Panc1 (cell line): ENCODE measurements around the gene FBRS. TPM values are rescaled to one million over a fixed set of nuclear protein-coding genes. Genes with fewer than 3 reads are reported as not detected.

Experiments
- ATAC-seq: fragments of 200-7000 bp; cut with Tn5 transposase; 2 replicates; pipeline ENCODE4 v1.9.1; 2020; ENCODE audit warnings: mild to moderate bottlenecking, moderate library complexity
- BruUV-seq: library from RNA; stranded (reverse); fragments of 400-500 nt; replicated peaks from 2 replicates; lab custom pipeline; 2021; lab: Mats Ljungman, UMichigan
- CTCF ChIA-PET: fragments of 300-600 bp; sonication (Branson Sonifier 250); formaldehyde crosslinking; loops from one replicate; lab custom pipeline; 2022; ENCODE audit warnings: antibody characterized with exemption; lab: Charles Lee
- POLR2A ChIA-PET: fragments of 300-600 bp; sonication (Branson Sonifier 250); formaldehyde crosslinking; loops from one replicate; lab custom pipeline; 2022; ENCODE audit warnings: antibody characterized with exemption; lab: Charles Lee
- DNase-seq: peaks from one replicate; pipeline ENCODE4 v3.0.0-alpha.2; 2010; ENCODE audit warnings: low read depth, low spot score
- H3K27ac ChIP-seq: 2 replicates; pipeline ENCODE4 v1.5.1; 2011; ENCODE audit warnings: mild to moderate bottlenecking, low read length, inconsistent platforms
- H3K27me3 ChIP-seq: fragments of 200-500 bp; sonication (Bioruptor generic); 2 replicates; pipeline ENCODE4 v1.6.0; 2014; ENCODE audit warnings: low read length, inconsistent platforms; ENCODE audit not compliant: control insufficient read depth, insufficient read depth
- H3K36me3 ChIP-seq: fragments of 200-500 bp; sonication (Bioruptor generic); 2 replicates; pipeline ENCODE4 v1.5.1; 2014; ENCODE audit warnings: inconsistent platforms, mild to moderate bottlenecking, low read length, moderate library complexity; ENCODE audit not compliant: control insufficient read depth, insufficient read depth
- H3K4me1 ChIP-seq: 2 replicates; pipeline ENCODE4 v1.5.1; 2011; ENCODE audit warnings: inconsistent platforms, mild to moderate bottlenecking, low read length, moderate library complexity; ENCODE audit not compliant: control insufficient read depth, insufficient read depth
- H3K4me3 ChIP-seq, 2 experiments: 2 replicates each; pipeline ENCODE4 v1.5.1; 2011 to 2012; ENCODE audit warnings: low read depth in 2 of 2, low read length in 2 of 2, mild to moderate bottlenecking in 2 of 2, inconsistent platforms in 1 of 2, moderate library complexity in 1 of 2
- H3K9me3 ChIP-seq: fragments of 200-500 bp; sonication (Bioruptor generic); 2 replicates; pipeline ENCODE4 v1.5.1; 2014; ENCODE audit warnings: low read depth, mild to moderate bottlenecking, inconsistent platforms, low read length, moderate library complexity; ENCODE audit not compliant: control insufficient read depth, insufficient read depth
- CTCF ChIP-seq: fragments of 450-650 bp; IDR thresholded peaks from 2 replicates; pipeline ENCODE4 v1.5.1; 2017; ENCODE audit warnings: mild to moderate bottlenecking
- POLR2AphosphoS5 ChIP-seq: IDR thresholded peaks from 2 replicates; pipeline ENCODE4 v1.6.1; 2012; ENCODE audit warnings: mild to moderate bottlenecking, low read depth, low read length, moderate library complexity
- SIN3A ChIP-seq: IDR thresholded peaks from 2 replicates; pipeline ENCODE4 v1.6.1; 2012; ENCODE audit warnings: low read depth, mild to moderate bottlenecking, low read length, moderate library complexity, borderline replicate concordance; ENCODE audit not compliant: insufficient read depth
- TCF7L2 ChIP-seq: IDR thresholded peaks from 2 replicates; pipeline ENCODE4 v1.6.1; 2011; ENCODE audit warnings: mild to moderate bottlenecking, low read depth, low read length, inconsistent platforms
- in situ Hi-C: cut with HindIII; loops from 2 replicates; pipeline ENCODE4 v1.10.0; 2016; ENCODE audit warnings: low sequenced_read_pairs, low pct_unique_long_range_greater_than_20kb
- intact Hi-C: fragments of 100-400 bp; cut with micrococcal nuclease; formaldehyde crosslinking; loops from one replicate; pipeline ENCODE4 v1.10.0; 2022; ENCODE audit not compliant: unreplicated experiment
- total RNA-seq: library from RNA; stranded (reverse); gene quantifications from one replicate; pipeline ENCODE4 v1.2.1, GENCODE V29; 2021; ENCODE audit not compliant: unreplicated experiment
- TF ChIP-seq, protein P1 (sequence below), 2 experiments: IDR thresholded peaks; 2 replicates each; pipeline ENCODE4 v1.6.1; 2011 to 2012; ENCODE audit warnings: low read depth in 2 of 2, control low read depth in 1 of 2, low read length in 1 of 2, mild to moderate bottlenecking in 1 of 2, moderate library complexity in 1 of 2; ENCODE audit not compliant: insufficient read depth in 1 of 2

FBRS gene
- total RNA-seq, 1 experiment from 2014 or later: 103 TPM

DNA sequence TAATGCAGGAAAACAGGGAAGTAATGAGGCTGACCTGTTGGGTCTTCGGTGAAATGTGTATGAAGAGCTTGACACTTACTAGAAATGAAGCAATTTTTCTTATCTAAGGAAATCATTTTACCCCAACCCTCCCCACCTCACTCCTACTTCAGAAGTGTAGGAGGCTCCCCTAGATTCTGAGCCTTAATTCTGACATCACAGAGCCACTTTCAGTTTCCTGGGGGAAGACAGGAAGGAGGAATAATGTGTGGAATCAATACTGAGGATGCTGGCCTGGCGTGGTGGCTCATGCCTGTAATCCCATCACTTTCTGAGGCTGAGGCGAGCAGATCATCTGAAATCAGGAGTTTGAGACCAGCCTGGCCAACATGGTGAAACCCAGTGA lies 20.3 kb downstream of the FBRS start:
- no peaks in the 10 kb centered on the region for H3K4me1 ChIP-seq
- ATAC-seq: no peak
- ChIA-PET POLR2A (no interaction called here), CTCF (interaction anchor here (0.5 kb wide), 1 partner anchor 15 kb away, joined by 3 read pairs; no protein-coding TSS in a partner anchor)
- H3K27ac ChIP-seq: no peak overlapping the region
- H3K4me3 ChIP-seq: no peak overlapping the region
- intact Hi-C loops: no loop called here
- H3K9me3 ChIP-seq: no peaks in the 10 kb centered on the region
- TF ChIP-seq, protein P1, sequence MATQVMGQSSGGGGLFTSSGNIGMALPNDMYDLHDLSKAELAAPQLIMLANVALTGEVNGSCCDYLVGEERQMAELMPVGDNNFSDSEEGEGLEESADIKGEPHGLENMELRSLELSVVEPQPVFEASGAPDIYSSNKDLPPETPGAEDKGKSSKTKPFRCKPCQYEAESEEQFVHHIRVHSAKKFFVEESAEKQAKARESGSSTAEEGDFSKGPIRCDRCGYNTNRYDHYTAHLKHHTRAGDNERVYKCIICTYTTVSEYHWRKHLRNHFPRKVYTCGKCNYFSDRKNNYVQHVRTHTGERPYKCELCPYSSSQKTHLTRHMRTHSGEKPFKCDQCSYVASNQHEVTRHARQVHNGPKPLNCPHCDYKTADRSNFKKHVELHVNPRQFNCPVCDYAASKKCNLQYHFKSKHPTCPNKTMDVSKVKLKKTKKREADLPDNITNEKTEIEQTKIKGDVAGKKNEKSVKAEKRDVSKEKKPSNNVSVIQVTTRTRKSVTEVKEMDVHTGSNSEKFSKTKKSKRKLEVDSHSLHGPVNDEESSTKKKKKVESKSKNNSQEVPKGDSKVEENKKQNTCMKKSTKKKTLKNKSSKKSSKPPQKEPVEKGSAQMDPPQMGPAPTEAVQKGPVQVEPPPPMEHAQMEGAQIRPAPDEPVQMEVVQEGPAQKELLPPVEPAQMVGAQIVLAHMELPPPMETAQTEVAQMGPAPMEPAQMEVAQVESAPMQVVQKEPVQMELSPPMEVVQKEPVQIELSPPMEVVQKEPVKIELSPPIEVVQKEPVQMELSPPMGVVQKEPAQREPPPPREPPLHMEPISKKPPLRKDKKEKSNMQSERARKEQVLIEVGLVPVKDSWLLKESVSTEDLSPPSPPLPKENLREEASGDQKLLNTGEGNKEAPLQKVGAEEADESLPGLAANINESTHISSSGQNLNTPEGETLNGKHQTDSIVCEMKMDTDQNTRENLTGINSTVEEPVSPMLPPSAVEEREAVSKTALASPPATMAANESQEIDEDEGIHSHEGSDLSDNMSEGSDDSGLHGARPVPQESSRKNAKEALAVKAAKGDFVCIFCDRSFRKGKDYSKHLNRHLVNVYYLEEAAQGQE (IDR thresholded peaks at IDR 0.05; ENCODE audit: insufficient read depth in 1 of 2, low read depth in 2 of 2, low read length in 1 of 2): no peak
- TF ChIP-seq CTCF (no peak), SIN3A (no peak), TCF7L2 (no peak), POLR2AphosphoS5 (no peak)
- no peaks in the 10 kb centered on the region for H3K27me3 ChIP-seq
- H3K36me3 ChIP-seq: no peaks in the 10 kb centered on the region
- BruUV-seq: no TSS peak
- DNase-seq: no peak
- in situ Hi-C loops: no loop called here

DNA sequence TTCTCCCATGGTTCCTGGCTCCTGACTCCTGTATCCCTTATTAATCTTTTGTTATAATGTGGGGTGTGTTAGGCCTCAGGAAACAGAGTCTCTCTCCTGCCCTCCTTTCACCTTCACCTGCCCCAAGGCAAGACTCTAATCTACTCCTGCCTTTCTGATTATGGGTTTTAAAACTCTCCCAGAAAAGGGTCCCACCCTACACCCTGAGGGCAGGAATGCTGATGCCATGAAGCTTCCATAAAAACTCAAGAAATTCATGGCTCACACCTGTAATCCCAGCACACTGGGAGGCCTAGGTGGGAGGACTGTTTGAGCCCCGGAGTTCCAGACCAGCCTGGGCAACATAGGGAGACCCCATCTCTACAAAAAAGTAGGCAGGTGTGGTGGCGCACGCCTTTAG lies 22.1 kb downstream of the FBRS start:
- DNase-seq (no peak), ATAC-seq (no peak)
- Histone ChIP-seq H3K36me3 (no peaks in the 10 kb centered on the region), H3K4me3 (no peak overlapping the region), H3K4me1 (no peaks in the 10 kb centered on the region), H3K27ac (no peak overlapping the region), H3K27me3 (no peaks in the 10 kb centered on the region), H3K9me3 (no peaks in the 10 kb centered on the region)
- in situ Hi-C loops: no loop called here
- CTCF ChIA-PET: no interaction called here
- TF ChIP-seq SIN3A (no peak), CTCF (no peak), POLR2AphosphoS5 (no peak)
- BruUV-seq: no TSS peak
- POLR2A ChIA-PET: no interaction called here
- intact Hi-C loops: no loop called here
